Measurements from ENCODE around the gene STX8.

STX8 gene

DNA sequence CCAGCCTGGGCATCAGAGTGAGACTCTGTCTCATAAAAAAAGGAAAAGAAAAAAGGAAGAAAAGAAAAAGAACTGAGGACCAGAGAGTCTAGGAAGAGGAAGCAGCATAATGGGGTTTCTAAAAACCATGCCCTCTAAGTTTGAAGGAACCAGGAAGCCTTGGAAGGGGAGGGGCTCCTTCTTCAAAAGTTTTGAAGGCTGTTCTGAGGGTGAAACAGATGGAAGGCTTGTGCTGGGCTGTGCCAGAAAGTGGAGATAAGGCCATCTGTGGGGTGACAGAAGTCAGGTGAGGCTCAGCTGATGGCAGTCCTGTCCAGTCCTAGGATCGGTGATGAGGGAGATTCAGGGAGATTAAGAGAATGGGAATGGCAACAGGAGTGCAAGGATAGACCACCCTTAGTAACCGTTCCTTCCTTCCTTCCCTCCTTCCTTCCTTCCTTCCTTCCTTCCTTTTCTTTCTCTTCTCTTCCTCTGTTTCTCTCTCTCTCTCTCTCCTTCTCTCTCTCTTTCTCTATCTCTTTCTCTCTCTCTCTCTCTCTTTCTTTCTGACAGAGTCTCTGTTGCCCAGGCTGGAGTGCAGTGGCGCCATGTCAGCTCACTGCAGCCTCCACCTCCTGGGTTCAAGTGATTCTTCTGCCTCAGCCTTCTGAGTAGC, 371.7 kb downstream of the STX8 start:
- DNase-seq: no peak

GRCh38 chr17:9202532-9202931, 373.1 kb downstream of the STX8 start:
- DNase-seq: no peak

DNA sequence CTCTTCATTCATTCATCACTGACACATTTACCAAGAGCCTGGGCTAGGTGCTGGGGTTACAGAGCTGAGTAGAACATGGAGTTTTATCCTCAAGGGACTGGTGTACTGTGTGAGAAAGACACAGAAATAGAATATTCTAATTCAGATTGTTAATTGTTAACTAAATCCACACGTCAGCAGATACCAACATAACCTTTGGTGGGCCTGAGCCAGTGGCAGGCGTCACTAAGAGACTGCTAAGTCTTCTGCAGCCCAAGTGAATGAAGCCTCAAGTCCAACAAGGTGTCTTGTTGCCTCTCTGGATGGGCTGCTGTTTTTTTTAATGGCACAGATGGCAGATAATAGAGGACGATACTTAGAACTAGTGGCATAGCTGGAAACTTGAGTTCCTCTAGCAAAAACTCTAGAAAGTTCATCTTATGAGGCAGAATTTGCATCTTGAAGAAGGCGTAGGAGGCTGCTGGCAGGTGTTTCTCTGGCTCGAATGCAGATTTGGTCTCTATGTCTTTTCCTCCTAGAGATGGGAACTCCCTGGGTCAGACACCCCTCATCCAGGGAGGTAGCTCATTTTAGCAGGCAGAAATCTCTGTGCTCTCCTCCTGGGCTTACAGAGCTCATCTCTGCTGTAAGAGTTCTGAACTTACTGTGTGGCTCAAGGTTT, 374.8 kb downstream of the STX8 start:
- no peak for DNase-seq

Data from NCI-H774 (cell line).